MCF 10A (cell line): ENCODE measurements around the gene SNW1. TPM values are rescaled to one million over a fixed set of nuclear protein-coding genes. Genes with fewer than 3 reads are reported as not detected.

Source experiments
- BruUV-seq: library from RNA; stranded (reverse); fragments of 400-500 nt; replicated peaks from 2 replicates; lab custom pipeline; 2021; lab: Mats Ljungman, UMichigan
- CTCF ChIA-PET: fragments of 300-600 bp; sonication (Branson Sonifier 250); formaldehyde crosslinking; extraction: SDS; loops from one replicate; lab custom pipeline; 2021; ENCODE audit warnings: antibody characterized with exemption, inconsistent platforms; lab: Yijun Ruan, JAX
- POLR2A ChIA-PET: fragments of 300-600, 350-650 bp; sonication (Branson Sonifier 250); formaldehyde crosslinking; extraction: SDS; loops from one replicate; lab custom pipeline; 2020; ENCODE audit warnings: antibody characterized with exemption, inconsistent platforms; lab: Yijun Ruan, JAX
- DNase-seq: peaks from one replicate; pipeline ENCODE4 v3.0.0-alpha.2; 2018; ENCODE audit not compliant: unreplicated experiment
- H3K27ac Mint-ChIP-seq: one replicate; pipeline ENCODE4 v1.8.0; 2022; ENCODE audit warnings: mild to moderate bottlenecking, low read depth, mixed read lengths; ENCODE audit not compliant: unreplicated experiment
- H3K27me3 Mint-ChIP-seq: one replicate; pipeline ENCODE4 v1.8.0; 2022; ENCODE audit warnings: mixed read lengths; ENCODE audit not compliant: insufficient read depth, unreplicated experiment
- H3K36me3 Mint-ChIP-seq: one replicate; pipeline ENCODE4 v1.8.0; 2022; ENCODE audit warnings: mild to moderate bottlenecking, moderate library complexity, mixed read lengths; ENCODE audit not compliant: insufficient read depth, unreplicated experiment
- H3K4me1 Mint-ChIP-seq: one replicate; pipeline ENCODE4 v1.8.0; 2022; ENCODE audit warnings: mixed read lengths; ENCODE audit not compliant: insufficient read depth, unreplicated experiment
- H3K4me3 Mint-ChIP-seq: one replicate; pipeline ENCODE4 v1.8.0; 2022; ENCODE audit warnings: mild to moderate bottlenecking, moderate library complexity, mixed read lengths; ENCODE audit not compliant: unreplicated experiment
- H3K9me3 Mint-ChIP-seq: one replicate; pipeline ENCODE4 v1.8.0; 2022; ENCODE audit warnings: mixed read lengths; ENCODE audit not compliant: unreplicated experiment
- CTCF ChIP-seq: fragments of 200-600 bp; IDR thresholded peaks from one replicate; pipeline ENCODE4 v1.8.0; 2022; ENCODE audit warnings: antibody characterized with exemption, mild to moderate bottlenecking; ENCODE audit not compliant: unreplicated experiment
- intact Hi-C: fragments of 100-400 bp; cut with micrococcal nuclease; formaldehyde crosslinking; loops from 2 replicates; pipeline ENCODE4 v1.14.1; 2022
- total RNA-seq: library from RNA; stranded (reverse); gene quantifications from 2 replicates; pipeline ENCODE4 v1.2.3, GENCODE V29; 2022

The SNW1 gene
- total RNA-seq, 1 experiment from 2014 or later: 113 TPM

DNA sequence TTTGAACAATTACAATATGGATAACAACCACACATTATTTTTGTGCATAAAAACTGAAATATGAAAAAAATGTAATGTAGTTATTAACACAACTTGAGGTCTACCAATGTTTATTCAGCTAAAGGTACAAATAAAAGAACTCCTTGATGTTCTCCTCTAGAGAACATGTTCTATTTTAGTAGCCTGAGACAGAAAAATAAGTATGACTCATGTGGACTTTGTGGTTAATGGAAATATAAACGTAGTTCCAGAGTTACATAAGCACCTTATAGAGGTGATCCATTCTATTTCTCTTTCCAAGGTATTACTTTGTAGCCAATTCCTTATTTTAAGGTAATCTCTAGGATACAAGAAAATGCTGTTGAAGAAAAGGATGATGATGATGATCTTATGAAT is 78.8 kb downstream of the SNW1 start:
- Mint-ChIP-seq H3K4me1 (peaks cover 22% of the 10 kb centered on the region), H3K27me3 (no peaks in the 10 kb centered on the region), H3K4me3 (no peak overlapping the region), H3K9me3 (no peaks in the 10 kb centered on the region), H3K36me3 (peaks cover 39% of the 10 kb centered on the region), H3K27ac (peak overlapping the region; percentile 55)
- ChIA-PET POLR2A (interaction anchor here (0.5 to 2.6 kb wide), 8 partner anchors 10 to 89 kb away, joined by 3 to 18 read pairs (median 3); partner anchors contain the start of genes ALKBH1 and SLIRP), CTCF (interaction anchor here (0.6 to 1.3 kb wide), 4 partner anchors 18 to 154 kb away, joined by 3 to 6 read pairs (median 4); no protein-coding TSS in a partner anchor)
- DNase-seq: peak; percentile 36
- no TSS peak for BruUV-seq
- intact Hi-C loops: no loop called here
- TF ChIP-seq CTCF: no peak

DNA sequence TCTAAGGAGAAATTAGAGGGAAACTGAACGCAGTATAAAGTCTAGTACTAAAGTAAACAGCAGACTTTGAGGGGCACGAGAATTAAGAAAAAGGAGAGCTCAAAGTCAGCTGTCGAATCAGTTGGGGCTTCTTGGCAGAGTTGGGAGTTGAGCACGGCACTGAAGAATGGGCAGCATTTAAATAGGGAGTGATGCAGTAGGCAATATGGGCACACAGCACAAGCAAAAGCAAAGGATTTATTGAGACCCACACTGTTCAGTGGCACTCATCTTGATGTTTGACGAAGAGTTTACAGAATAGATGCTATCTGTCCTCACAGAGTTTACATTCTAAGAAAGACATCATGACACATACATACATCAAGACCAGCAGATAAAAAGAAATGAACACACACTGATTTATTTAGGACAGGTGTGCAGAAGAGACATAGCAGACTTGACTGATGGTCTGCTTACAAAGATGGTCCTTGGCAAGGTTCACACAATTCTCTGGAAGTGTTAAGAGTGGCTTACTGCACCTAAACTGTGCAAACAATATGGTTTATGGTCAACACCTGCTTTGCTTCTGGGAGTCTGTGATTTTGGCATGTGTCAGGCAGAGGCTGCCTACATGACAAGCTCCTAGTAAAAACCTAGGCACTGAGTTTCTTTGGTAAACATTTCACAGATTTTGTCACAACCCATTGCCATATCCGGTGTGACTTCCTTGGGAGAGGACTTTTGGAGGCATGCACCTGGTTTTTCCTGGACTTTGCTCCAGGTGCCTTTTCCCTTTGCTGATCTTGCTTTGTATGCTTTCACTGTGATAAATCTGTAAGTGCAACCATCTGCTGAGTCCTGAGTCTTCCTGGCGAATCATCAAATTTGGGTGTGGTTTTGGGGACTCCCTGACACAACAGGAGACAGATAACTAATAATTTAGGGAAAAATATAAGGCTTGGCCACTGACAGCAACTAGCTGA is 79.5 kb downstream of the SNW1 start:
- DNase-seq: peak; percentile 30
- H3K36me3 Mint-ChIP-seq: peaks cover 40% of the 10 kb centered on the region
- CTCF ChIA-PET: interaction anchor here (0.6 to 1.3 kb wide), 4 partner anchors 19 to 405 kb away, joined by 3 to 11 read pairs (median 5); no protein-coding TSS in a partner anchor
- no TSS peak for BruUV-seq
- POLR2A ChIA-PET: interaction anchor here (0.7 to 2.6 kb wide), 8 partner anchors 11 to 64 kb away, joined by 3 to 18 read pairs (median 4); partner anchors contain the start of genes ALKBH1 and SLIRP
- intact Hi-C loops: no loop called here
- peaks cover 22% of the 10 kb centered on the region for H3K4me1 Mint-ChIP-seq
- no peaks in the 10 kb centered on the region for H3K9me3 Mint-ChIP-seq
- H3K27me3 Mint-ChIP-seq: no peaks in the 10 kb centered on the region
- no peak for TF ChIP-seq CTCF
- no peak overlapping the region for H3K4me3 Mint-ChIP-seq
- peak overlapping the region; percentile 55 for H3K27ac Mint-ChIP-seq

GRCh38 chr14:77674931-77675330 is 86.0 kb downstream of the SNW1 start:
- BruUV-seq: no TSS peak
- Mint-ChIP-seq H3K4me1 (no peaks in the 10 kb centered on the region), H3K36me3 (peaks cover 62% of the 10 kb centered on the region), H3K27me3 (no peaks in the 10 kb centered on the region), H3K9me3 (no peaks in the 10 kb centered on the region), H3K4me3 (no peak overlapping the region), H3K27ac (no peak overlapping the region)
- no peak for DNase-seq
- ChIA-PET CTCF (interaction anchor here (0.7 kb wide), 1 partner anchor 124 kb away, joined by 3 read pairs; no protein-coding TSS in a partner anchor), POLR2A (no interaction called here)
- TF ChIP-seq CTCF: no peak
- intact Hi-C loops: no loop called here

DNA sequence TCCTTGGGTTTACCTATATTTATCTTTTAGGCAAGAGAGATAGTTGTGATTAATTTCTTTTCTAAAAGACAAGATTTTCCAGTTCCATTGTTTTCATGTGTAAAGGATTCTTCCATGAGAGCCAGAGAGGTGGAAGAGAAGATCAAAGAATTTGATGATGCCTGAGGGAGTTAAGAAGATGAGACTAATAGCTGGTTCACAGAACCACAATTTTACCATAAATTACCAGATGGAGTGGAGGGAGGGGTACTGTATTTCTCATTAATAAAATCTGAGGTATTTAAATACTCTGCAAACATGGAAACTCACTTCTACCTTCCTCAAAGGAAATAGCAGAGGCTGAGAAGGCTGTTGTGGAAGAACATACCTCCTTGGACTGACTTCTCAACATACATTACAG is 87.8 kb downstream of the SNW1 start:
- no peaks in the 10 kb centered on the region for H3K9me3 Mint-ChIP-seq
- H3K4me1 Mint-ChIP-seq: no peaks in the 10 kb centered on the region
- no peaks in the 10 kb centered on the region for H3K27me3 Mint-ChIP-seq
- H3K27ac Mint-ChIP-seq: peak overlapping the region; percentile 46
- peaks cover 55% of the 10 kb centered on the region for H3K36me3 Mint-ChIP-seq
- TF ChIP-seq CTCF: no peak
- no peak for DNase-seq
- H3K4me3 Mint-ChIP-seq: no peak overlapping the region
- ChIA-PET POLR2A (no interaction called here), CTCF (interaction anchor here (0.8 kb wide), 1 partner anchor 85 kb away, joined by 4 read pairs; no protein-coding TSS in a partner anchor)
- BruUV-seq: TSS peak; percentile 35
- intact Hi-C loops: no loop called here
